ENCODE measurements around the gene ITCH. TPM values are rescaled to one million over a fixed set of nuclear protein-coding genes. Genes with fewer than 3 reads are reported as not detected.
"Not testable (repeated sequence)": the region's sequence is repeated elsewhere in the genome, so short reads cannot be mapped to it uniquely, and the experiment has no call there.

Gene ITCH
- total RNA-seq, 1 donor from 2014 or later, result 93.2 TPM

DNA sequence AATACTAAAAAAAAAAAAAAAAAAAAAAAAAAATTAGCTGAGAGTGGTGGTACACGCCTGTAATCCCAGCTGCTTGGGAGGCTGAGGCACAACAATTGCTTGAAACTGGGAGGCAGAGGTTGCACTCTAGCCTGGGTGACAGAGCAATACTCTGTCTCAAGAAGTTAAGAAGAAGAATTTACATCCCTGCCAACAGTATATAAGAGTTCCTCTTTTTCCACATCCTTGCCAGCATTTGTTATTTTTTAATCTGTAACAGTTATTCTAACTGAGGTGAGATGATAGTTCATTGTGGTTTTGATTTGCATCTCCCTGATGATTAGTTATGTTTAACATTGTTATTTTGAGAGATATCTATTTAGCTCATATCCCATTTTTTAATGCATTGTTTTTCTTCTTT is 132.8 kb downstream of the ITCH start:
- FAIRE-seq, result no peak
- DNase-seq (ENCODE audit: low read depth), result no peak

DNA sequence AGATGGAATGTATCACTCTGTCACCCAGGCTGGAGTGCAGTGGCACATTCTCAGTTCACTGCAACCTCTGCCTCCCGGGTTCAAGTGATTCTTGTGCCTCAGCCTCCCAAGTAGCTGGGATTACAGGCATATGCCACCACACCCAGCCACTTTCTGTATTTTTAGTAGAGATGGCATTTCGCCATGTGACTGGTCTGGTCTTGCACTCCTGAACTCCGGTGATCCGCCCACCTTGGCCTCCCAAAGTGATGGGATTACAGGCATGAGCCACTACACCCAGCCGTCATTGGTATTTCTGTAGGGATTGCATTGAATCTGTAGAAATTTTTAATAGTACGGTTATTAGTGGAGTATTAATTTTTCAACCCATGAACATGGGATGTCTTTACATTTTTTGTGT is 134.5 kb downstream of the ITCH start:
- DNase-seq (ENCODE audit: low read depth), result peak; percentile 38
- H3K27me3 ChIP-seq (ENCODE audit: control insufficient read depth, insufficient read depth, low read length); FAIRE-seq; H3K36me3 ChIP-seq (ENCODE audit: control insufficient read depth, insufficient read depth, low read length); H3K4me3 ChIP-seq (ENCODE audit: low read depth, low read length): not testable (repeated sequence)

More for the DNA sequence above, 132.8 kb downstream of the ITCH start:
- Histone ChIP-seq H3K27me3 (ENCODE audit: control insufficient read depth, insufficient read depth, low read length) (no peaks in the 10 kb centered on the region), H3K36me3 (ENCODE audit: control insufficient read depth, insufficient read depth, low read length) (peaks cover 5% of the 10 kb centered on the region), H3K4me3 (ENCODE audit: low read depth, low read length) (no peak overlapping the region)
- TF ChIP-seq, protein P1, sequence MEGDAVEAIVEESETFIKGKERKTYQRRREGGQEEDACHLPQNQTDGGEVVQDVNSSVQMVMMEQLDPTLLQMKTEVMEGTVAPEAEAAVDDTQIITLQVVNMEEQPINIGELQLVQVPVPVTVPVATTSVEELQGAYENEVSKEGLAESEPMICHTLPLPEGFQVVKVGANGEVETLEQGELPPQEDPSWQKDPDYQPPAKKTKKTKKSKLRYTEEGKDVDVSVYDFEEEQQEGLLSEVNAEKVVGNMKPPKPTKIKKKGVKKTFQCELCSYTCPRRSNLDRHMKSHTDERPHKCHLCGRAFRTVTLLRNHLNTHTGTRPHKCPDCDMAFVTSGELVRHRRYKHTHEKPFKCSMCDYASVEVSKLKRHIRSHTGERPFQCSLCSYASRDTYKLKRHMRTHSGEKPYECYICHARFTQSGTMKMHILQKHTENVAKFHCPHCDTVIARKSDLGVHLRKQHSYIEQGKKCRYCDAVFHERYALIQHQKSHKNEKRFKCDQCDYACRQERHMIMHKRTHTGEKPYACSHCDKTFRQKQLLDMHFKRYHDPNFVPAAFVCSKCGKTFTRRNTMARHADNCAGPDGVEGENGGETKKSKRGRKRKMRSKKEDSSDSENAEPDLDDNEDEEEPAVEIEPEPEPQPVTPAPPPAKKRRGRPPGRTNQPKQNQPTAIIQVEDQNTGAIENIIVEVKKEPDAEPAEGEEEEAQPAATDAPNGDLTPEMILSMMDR (IDR thresholded peaks at IDR 0.05; ENCODE audit: insufficient read depth, low read length, severe bottlenecking), result no peak

DNA sequence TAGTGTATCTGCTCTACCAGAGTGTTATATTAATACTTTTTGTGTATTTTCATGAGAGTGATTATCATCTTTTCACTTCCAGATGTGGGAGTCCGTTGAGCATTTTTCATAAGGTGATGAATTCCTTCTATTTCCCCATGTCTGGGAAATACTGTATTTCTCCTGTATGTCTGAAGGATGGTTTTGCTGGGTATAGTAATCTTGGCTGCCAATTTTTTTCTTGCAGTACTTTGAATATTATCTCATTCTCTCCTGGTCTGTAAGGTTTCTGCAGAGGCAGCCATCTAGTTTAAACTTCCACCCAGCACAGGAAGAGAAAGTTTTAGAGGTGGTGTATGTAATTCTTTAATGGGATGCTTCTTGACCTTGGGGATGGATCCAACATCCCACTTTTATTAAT is 137.8 kb downstream of the ITCH start:
- TF ChIP-seq, protein P1 (IDR thresholded peaks at IDR 0.05; ENCODE audit: insufficient read depth, low read length, severe bottlenecking), result no peak
- Histone ChIP-seq H3K36me3 (ENCODE audit: control insufficient read depth, insufficient read depth, low read length) (no peaks in the 10 kb centered on the region), H3K27me3 (ENCODE audit: control insufficient read depth, insufficient read depth, low read length) (no peaks in the 10 kb centered on the region), H3K4me3 (ENCODE audit: low read depth, low read length) (no peak overlapping the region)
- DNase-seq (ENCODE audit: low read depth) (no peak), FAIRE-seq (no peak)

DNA sequence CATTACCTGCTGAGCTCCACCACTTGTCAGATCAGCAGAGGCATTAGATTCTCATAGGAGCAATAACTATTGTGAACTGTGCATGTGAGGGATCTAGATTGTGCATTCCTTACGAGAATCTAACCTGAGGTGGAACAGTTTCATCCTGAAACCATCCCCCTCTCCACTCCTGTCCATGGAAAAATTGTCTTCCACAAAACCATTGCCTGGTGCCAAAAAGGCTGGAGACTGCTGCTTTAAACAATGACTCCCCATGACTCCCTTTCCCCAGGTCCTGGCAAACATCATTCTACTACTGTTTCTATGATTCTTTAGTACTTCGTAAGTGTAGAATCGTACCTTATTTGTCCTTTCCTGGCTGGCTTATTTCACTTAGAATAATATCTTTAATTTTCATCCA is 143.4 kb downstream of the ITCH start:
- H3K36me3 ChIP-seq (ENCODE audit: control insufficient read depth, insufficient read depth, low read length), result peaks cover 10% of the 10 kb centered on the region
- DNase-seq (ENCODE audit: low read depth) (no peak), FAIRE-seq (no peak)
- no peaks in the 10 kb centered on the region for H3K27me3 ChIP-seq (ENCODE audit: control insufficient read depth, insufficient read depth, low read length)
- TF ChIP-seq, protein P1 (IDR thresholded peaks at IDR 0.05; ENCODE audit: insufficient read depth, low read length, severe bottlenecking), result no peak
- H3K4me3 ChIP-seq (ENCODE audit: low read depth, low read length), result no peak overlapping the region

DNA sequence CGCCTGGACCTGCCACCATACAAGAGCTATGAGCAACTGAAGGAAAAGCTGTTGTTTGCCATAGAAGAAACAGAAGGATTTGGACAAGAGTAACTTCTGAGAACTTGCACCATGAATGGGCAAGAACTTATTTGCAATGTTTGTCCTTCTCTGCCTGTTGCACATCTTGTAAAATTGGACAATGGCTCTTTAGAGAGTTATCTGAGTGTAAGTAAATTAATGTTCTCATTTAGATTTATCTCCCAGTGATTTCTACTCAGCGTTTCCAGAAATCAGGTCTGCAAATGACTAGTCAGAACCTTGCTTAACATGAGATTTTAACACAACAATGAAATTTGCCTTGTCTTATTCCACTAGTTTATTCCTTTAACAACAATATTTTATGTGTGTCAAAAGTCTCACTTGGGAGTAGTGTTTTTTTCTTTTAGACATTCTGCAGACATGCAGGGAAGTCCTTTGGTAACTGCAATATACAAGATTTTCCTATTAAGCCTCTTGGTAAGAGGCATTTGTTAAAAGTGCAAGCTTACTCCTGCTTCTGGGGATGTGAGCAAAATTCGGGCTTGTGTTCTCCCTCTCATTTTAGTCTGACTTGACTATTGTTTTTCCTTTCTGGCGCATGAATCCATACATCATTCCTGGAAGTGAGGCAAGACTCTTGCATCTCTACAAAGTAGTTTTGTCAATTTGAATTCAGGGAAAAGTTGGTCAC is 144.8 kb downstream of the ITCH start:
- DNase-seq (ENCODE audit: low read depth), result no peak
- Histone ChIP-seq H3K36me3 (ENCODE audit: control insufficient read depth, insufficient read depth, low read length) (peaks cover 10% of the 10 kb centered on the region), H3K27me3 (ENCODE audit: control insufficient read depth, insufficient read depth, low read length) (no peaks in the 10 kb centered on the region), H3K4me3 (ENCODE audit: low read depth, low read length) (no peak overlapping the region)
- TF ChIP-seq, protein P1 (IDR thresholded peaks at IDR 0.05; ENCODE audit: insufficient read depth, low read length, severe bottlenecking), result no peak
- no peak for FAIRE-seq

DNA sequence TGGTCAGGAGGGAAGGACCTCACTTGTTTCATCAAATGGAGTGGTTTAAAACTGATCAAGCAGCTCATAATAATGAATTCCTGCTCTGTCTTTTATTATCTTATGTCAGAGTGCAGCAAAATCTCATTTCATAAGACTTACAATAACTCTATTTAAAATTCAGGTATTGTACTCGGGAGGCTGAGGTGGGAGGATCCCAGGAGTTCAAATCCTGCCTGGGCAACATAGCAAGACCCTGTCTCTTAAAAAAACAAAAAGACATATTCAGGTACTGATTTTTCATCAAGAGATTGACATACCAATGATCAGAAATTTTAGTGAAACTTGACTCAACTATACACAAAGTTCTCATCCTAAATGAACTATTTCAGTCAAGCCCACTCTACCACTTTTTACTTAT is 147.5 kb downstream of the ITCH start:
- Histone ChIP-seq H3K4me3 (ENCODE audit: low read depth, low read length) (no peak overlapping the region), H3K27me3 (ENCODE audit: control insufficient read depth, insufficient read depth, low read length) (no peaks in the 10 kb centered on the region), H3K36me3 (ENCODE audit: control insufficient read depth, insufficient read depth, low read length) (peaks cover 10% of the 10 kb centered on the region)
- FAIRE-seq, result no peak
- DNase-seq (ENCODE audit: low read depth), result no peak
- TF ChIP-seq, protein P1 (IDR thresholded peaks at IDR 0.05; ENCODE audit: insufficient read depth, low read length, severe bottlenecking), result no peak
